ENCODE measurements around the gene ABCD1. TPM values are rescaled to one million over a fixed set of nuclear protein-coding genes. Genes with fewer than 3 reads are reported as not detected.
"Not testable (repeated sequence)": the region's sequence is repeated elsewhere in the genome, so short reads cannot be mapped to it uniquely, and the experiment has no call there.

The ABCD1 gene
- polyA plus RNA-seq, 2 of the 4 experiments (the other 2 are of a cell fraction) = 1.7 to 3.8 TPM

DNA sequence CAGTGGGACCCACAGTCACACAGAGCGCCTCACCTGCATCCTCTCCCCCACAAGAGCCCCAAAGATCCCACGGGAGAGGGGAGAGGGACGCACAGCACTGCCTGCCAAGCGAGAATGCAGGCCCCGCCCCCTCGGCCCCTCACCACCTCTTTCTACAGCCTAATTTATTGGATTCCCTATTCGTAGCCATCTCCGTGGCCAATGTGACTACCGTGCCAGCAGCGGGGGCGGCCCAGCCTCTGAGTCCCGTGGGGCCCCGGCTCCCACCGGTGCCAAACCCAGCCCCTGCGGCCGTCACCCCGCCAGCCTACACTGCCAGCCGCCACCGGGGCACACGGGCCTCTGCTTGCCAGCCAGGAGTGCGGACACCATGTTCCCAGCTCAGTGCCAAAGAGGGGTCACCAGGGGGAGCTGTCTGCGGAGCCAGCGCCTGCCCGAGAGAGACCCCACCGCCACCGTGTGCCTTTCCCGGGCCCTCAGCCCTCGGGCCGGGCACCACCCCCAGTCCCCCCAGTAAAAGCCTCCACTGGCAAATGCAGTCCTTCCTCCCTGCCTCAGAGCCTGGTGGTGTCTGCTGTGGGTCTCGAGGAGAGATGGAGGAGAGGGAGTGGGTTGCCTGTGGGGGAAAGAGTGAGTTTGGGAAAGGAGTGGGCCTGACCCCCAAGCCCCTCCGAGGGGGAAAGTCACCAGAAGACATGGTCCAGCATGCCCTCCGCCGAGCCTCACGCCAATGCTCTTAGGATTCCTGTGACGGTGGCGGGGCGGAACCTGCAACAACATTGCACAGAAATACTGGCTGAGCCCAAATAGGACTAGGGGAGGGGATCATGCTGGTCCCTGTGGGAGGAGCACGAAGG lies 19.8 kb downstream of the ABCD1 start:
- no peak overlapping the region for H3K4me3 ChIP-seq
- DNase-seq (ENCODE audit: low read depth in 1 of 2, low spot score in 1 of 2) (peak in 1 of 2 experiments; percentile 40), ATAC-seq (peak; percentile 47 to 78; a peak in 4 of 6 replicates), FAIRE-seq (no peak)
- peak overlapping the region; percentile 33 to 66; a peak in 2 of 6 replicates for H3K27ac ChIP-seq
- no peaks in the 10 kb centered on the region for H3K4me1 ChIP-seq
- 40% methylated on average over 17 of the region's 38 CpGs for WGBS (ENCODE audit: missing lambda C conversion rate)
- ChIA-PET CTCF (interaction anchor here (0.7 to 1.1 kb wide), 3 partner anchors 10 to 19 kb away, joined by 3 to 4 read pairs (median 4); no protein-coding TSS in a partner anchor), POLR2A (no interaction called here)
- TF ChIP-seq CTCF (IDR thresholded peaks at IDR 0.05) = peak; percentile 1; the same call in 1 of the 3 replicates
- no peak for TF ChIP-seq HMGXB4 (CRISPR knock-in tag; IDR thresholded peaks at IDR 0.05; ENCODE audit: borderline replicate concordance)
- H3K9me3 ChIP-seq = no peaks in the 10 kb centered on the region
- H3K4me2 ChIP-seq = peak overlapping the region; percentile 56

DNA sequence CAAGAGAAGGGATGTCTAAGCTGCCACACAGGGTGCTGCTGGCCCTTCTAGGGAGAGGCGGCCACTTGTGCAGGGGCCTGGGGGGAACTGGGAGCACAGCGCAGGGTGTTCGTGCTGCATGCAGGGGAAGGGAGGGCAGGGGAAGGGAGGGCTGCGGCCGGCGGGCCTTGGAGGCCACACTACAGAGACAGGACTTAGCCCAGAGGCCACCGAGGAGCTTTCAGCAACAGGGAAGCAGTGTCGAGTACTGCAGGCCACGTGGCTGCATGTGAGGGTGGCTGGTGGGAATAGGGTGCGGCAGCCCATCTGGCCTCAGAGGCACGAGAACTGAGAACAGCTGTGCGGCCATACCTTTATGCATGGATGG lies 20.4 kb downstream of the ABCD1 start:
- H3K27ac ChIP-seq; DNase-seq (ENCODE audit: low read depth in 1 of 2, low spot score in 1 of 2); H3K4me1 ChIP-seq; H3K4me3 ChIP-seq; H3K9me3 ChIP-seq; FAIRE-seq; H3K4me2 ChIP-seq; POLR2A ChIA-PET; ATAC-seq: not testable (repeated sequence)
- 86% methylated on average over 6 of the region's 12 CpGs for WGBS (ENCODE audit: missing lambda C conversion rate)
- CTCF ChIA-PET = interaction anchor here (1.1 kb wide), 1 partner anchor 10 kb away, joined by 4 read pairs; no protein-coding TSS in a partner anchor

DNA sequence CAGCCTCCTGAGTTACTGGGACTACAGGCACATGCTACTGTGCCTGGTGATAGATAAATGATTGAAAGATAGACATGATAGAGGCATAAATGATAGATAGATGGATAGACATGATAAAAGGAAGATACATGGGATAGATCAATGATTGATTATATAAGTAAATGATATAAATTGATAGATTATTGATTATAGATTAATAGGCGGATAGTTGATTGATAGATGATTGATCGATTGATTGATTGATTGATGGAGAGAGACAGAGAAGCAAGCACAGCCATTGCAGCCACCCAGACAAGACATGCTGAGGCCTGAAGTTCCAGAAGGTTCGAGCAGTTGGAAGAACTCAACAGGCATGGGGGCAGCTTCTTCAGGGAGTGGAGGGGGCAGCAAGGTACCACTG lies 21.7 kb downstream of the ABCD1 start:
- no peak overlapping the region for H3K4me2 ChIP-seq
- DNase-seq (ENCODE audit: low read depth in 1 of 2, low spot score in 1 of 2) = no peak
- ATAC-seq = no peak
- no peaks in the 10 kb centered on the region for H3K4me1 ChIP-seq
- H3K9me3 ChIP-seq = no peaks in the 10 kb centered on the region
- POLR2A ChIA-PET = no interaction called here
- 16% methylated on average over 3 of the region's 3 CpGs for WGBS (ENCODE audit: missing lambda C conversion rate)
- no peak for FAIRE-seq
- H3K4me3 ChIP-seq = no peak overlapping the region
- no peak for TF ChIP-seq CBX2 (IDR thresholded peaks at IDR 0.05; ENCODE audit: borderline replicate concordance, low read depth)
- TF ChIP-seq, protein P1, sequence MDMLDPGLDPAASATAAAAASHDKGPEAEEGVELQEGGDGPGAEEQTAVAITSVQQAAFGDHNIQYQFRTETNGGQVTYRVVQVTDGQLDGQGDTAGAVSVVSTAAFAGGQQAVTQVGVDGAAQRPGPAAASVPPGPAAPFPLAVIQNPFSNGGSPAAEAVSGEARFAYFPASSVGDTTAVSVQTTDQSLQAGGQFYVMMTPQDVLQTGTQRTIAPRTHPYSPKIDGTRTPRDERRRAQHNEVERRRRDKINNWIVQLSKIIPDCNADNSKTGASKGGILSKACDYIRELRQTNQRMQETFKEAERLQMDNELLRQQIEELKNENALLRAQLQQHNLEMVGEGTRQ (IDR thresholded peaks at IDR 0.05) = no peak
- no peak for TF ChIP-seq MAFK (IDR thresholded peaks at IDR 0.05; ENCODE audit: partially characterized antibody)
- no peak for TF ChIP-seq HOXA7 (CRISPR knock-in tag; IDR thresholded peaks at IDR 0.05)
- TF ChIP-seq MAX (IDR thresholded peaks at IDR 0.05) = no peak
- TF ChIP-seq, protein P2, sequence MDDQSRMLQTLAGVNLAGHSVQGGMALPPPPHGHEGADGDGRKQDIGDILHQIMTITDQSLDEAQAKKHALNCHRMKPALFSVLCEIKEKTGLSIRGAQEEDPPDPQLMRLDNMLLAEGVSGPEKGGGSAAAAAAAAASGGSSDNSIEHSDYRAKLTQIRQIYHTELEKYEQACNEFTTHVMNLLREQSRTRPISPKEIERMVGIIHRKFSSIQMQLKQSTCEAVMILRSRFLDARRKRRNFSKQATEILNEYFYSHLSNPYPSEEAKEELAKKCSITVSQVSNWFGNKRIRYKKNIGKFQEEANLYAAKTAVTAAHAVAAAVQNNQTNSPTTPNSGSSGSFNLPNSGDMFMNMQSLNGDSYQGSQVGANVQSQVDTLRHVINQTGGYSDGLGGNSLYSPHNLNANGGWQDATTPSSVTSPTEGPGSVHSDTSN (IDR thresholded peaks at IDR 0.05) = no peak
- no peak for TF ChIP-seq TFCP2L1 (CRISPR knock-in tag; IDR thresholded peaks at IDR 0.05)
- TF ChIP-seq ZFP36 (IDR thresholded peaks at IDR 0.05; ENCODE audit: borderline replicate concordance, partially characterized antibody) = no peak
- no peak for TF ChIP-seq HOXB5 (CRISPR knock-in tag; IDR thresholded peaks at IDR 0.05)
- H3K27ac ChIP-seq = no peak overlapping the region
- CTCF ChIA-PET = no interaction called here

DNA sequence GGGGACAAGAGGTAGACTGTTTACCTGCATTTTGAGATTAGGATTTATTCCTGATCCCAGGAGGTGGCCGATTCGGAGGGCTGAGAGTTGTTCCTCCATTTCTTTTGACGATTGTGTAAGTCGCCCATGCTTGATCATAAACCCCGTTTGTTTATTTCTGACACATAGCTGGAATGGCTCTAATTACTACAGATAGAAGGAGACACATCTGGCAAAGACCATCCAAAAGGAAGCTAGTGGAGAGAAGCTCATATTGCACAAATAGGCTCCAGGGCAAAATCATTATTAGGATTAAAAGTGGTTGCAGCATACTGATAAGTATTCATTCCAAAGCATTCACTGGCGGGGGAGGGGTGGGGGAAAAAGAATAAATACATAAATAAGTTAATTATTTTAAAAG lies 22.3 kb downstream of the ABCD1 start:
- 57% methylated on average over 6 of the region's 6 CpGs for WGBS (ENCODE audit: missing lambda C conversion rate)
- H3K9me3 ChIP-seq; H3K27ac ChIP-seq; ATAC-seq; DNase-seq (ENCODE audit: low read depth in 1 of 2, low spot score in 1 of 2); POLR2A ChIA-PET; H3K4me2 ChIP-seq; H3K4me1 ChIP-seq; H3K4me3 ChIP-seq; CTCF ChIA-PET; FAIRE-seq: not testable (repeated sequence)

- H3K27ac ChIP-seq; H3K9me3 ChIP-seq; H3K4me1 ChIP-seq; FAIRE-seq; H3K4me2 ChIP-seq; POLR2A ChIA-PET; H3K4me3 ChIP-seq; DNase-seq (ENCODE audit: low read depth in 1 of 2, low spot score in 1 of 2); ATAC-seq: not testable (repeated sequence)
- CTCF ChIA-PET = interaction anchor here (1.1 kb wide), 1 partner anchor 15 kb away, joined by 3 read pairs; the partner anchor contains the start of gene PLXNB3
- 53% methylated on average over 7 of the region's 7 CpGs for WGBS (ENCODE audit: missing lambda C conversion rate)
These were observed 24.4 kb downstream of the ABCD1 start for GRCh38 chrX:153749017-153749416.

All from A549 (cell line).